HEK293 (cell line): ENCODE data around the gene C6orf47.

Experiments
- GFI1B ChIP-seq: fragments of 450-650 bp; formaldehyde crosslinking; IDR thresholded peaks from 2 replicates; pipeline ENCODE4 v1.5.1; 2016; ENCODE audit warnings: missing biosample characterization, missing genetic modification characterization
- HOXA7 ChIP-seq: sonication (generic); formaldehyde crosslinking; IDR thresholded peaks from 2 replicates; pipeline ENCODE4 v1.8.1; 2022; ENCODE audit warnings: missing genetic modification reagents, borderline replicate concordance
- KLF8 ChIP-seq: fragments of 450-650 bp; formaldehyde crosslinking; IDR thresholded peaks from 2 replicates; pipeline ENCODE4 v1.5.1; 2016; ENCODE audit warnings: missing biosample characterization, missing genetic modification characterization
- REPIN1 ChIP-seq: fragments of 450-650 bp; formaldehyde crosslinking; IDR thresholded peaks from 2 replicates; pipeline ENCODE4 v1.5.1; 2017; ENCODE audit warnings: missing biosample characterization, missing genetic modification characterization, low read depth
- SCRT1 ChIP-seq: fragments of 450-650 bp; formaldehyde crosslinking; IDR thresholded peaks from 2 replicates; pipeline ENCODE4 v1.5.1; 2016; ENCODE audit warnings: missing biosample characterization, missing genetic modification characterization, borderline replicate concordance
- SCRT2 ChIP-seq: fragments of 450-650 bp; formaldehyde crosslinking; IDR thresholded peaks from 2 replicates; pipeline ENCODE4 v1.5.1; 2016; ENCODE audit warnings: missing biosample characterization, missing genetic modification characterization
- WT1 ChIP-seq: fragments of 450-650 bp; formaldehyde crosslinking; IDR thresholded peaks from 2 replicates; pipeline ENCODE4 v1.5.1; 2016; ENCODE audit warnings: missing biosample characterization, missing genetic modification characterization
- ZBTB21 ChIP-seq: fragments of 450-650 bp; formaldehyde crosslinking; IDR thresholded peaks from 2 replicates; pipeline ENCODE4 v1.5.1; 2017; ENCODE audit warnings: missing biosample characterization, missing genetic modification characterization
- ZBTB48 ChIP-seq: fragments of 450-650 bp; formaldehyde crosslinking; IDR thresholded peaks from 2 replicates; pipeline ENCODE4 v1.5.1; 2016; ENCODE audit warnings: missing biosample characterization, missing genetic modification characterization
- ZIC2 ChIP-seq: fragments of 450-650 bp; formaldehyde crosslinking; IDR thresholded peaks from 2 replicates; pipeline ENCODE4 v1.5.1; 2016; ENCODE audit warnings: missing biosample characterization, missing genetic modification characterization
- ZNF10 ChIP-seq: fragments of 450-650 bp; formaldehyde crosslinking; IDR thresholded peaks from 2 replicates; pipeline ENCODE4 v1.5.1; 2017; ENCODE audit warnings: missing biosample characterization, missing genetic modification characterization
- ZNF121 ChIP-seq: fragments of 450-650 bp; formaldehyde crosslinking; IDR thresholded peaks from 2 replicates; pipeline ENCODE4 v1.5.1; 2016; ENCODE audit warnings: missing biosample characterization, missing genetic modification characterization
- ZNF175 ChIP-seq: fragments of 450-650 bp; formaldehyde crosslinking; IDR thresholded peaks from 2 replicates; pipeline ENCODE4 v1.5.1; 2016; ENCODE audit warnings: missing biosample characterization, missing genetic modification characterization
- ZNF184 ChIP-seq: fragments of 450-650 bp; IDR thresholded peaks from 2 replicates; pipeline ENCODE4 v1.5.1; 2018; ENCODE audit warnings: missing biosample characterization, mild to moderate bottlenecking, missing genetic modification characterization
- ZNF19 ChIP-seq: fragments of 450-650 bp; formaldehyde crosslinking; IDR thresholded peaks from 2 replicates; pipeline ENCODE4; 2016; ENCODE audit warnings: missing biosample characterization, missing genetic modification characterization, low read depth
- ZNF2 ChIP-seq: fragments of 450-650 bp; formaldehyde crosslinking; IDR thresholded peaks from 2 replicates; pipeline ENCODE4 v1.5.1; 2016; ENCODE audit warnings: missing biosample characterization, missing genetic modification characterization
- ZNF221 ChIP-seq: fragments of 450-650 bp; formaldehyde crosslinking; IDR thresholded peaks from 2 replicates; pipeline ENCODE4 v1.5.1; 2017; ENCODE audit warnings: missing biosample characterization, missing genetic modification characterization, borderline replicate concordance
- ZNF24 ChIP-seq: fragments of 450-650 bp; formaldehyde crosslinking; IDR thresholded peaks from 2 replicates; pipeline ENCODE4 v1.5.1; 2016; ENCODE audit warnings: missing biosample characterization, missing genetic modification characterization
- ZNF324 ChIP-seq: fragments of 450-650 bp; formaldehyde crosslinking; IDR thresholded peaks from 2 replicates; pipeline ENCODE4 v1.5.1; 2016; ENCODE audit warnings: missing biosample characterization, missing genetic modification characterization
- ZNF416 ChIP-seq: fragments of 450-650 bp; formaldehyde crosslinking; IDR thresholded peaks from 2 replicates; pipeline ENCODE4 v1.5.1; 2016; ENCODE audit warnings: missing biosample characterization, missing genetic modification characterization
- ZNF521 ChIP-seq: fragments of 450-650 bp; formaldehyde crosslinking; IDR thresholded peaks from 2 replicates; pipeline ENCODE4 v1.5.1; 2017; ENCODE audit warnings: missing biosample characterization, mild to moderate bottlenecking, missing genetic modification characterization
- ZNF529 ChIP-seq: fragments of 450-650 bp; formaldehyde crosslinking; IDR thresholded peaks from 2 replicates; pipeline ENCODE4 v1.5.1; 2017; ENCODE audit warnings: missing genetic modification characterization, missing biosample characterization; ENCODE audit not compliant: insufficient replicate concordance
- ZNF530 ChIP-seq: fragments of 450-650 bp; formaldehyde crosslinking; IDR thresholded peaks from 2 replicates; pipeline ENCODE4 v1.5.1; 2016; ENCODE audit warnings: low read depth, missing biosample characterization, missing genetic modification characterization
- ZNF549 ChIP-seq: fragments of 450-650 bp; IDR thresholded peaks from 2 replicates; pipeline ENCODE4 v1.5.1; 2018; ENCODE audit warnings: missing biosample characterization, missing genetic modification characterization, mild to moderate bottlenecking, inconsistent platforms, moderate library complexity
- ZNF585B ChIP-seq: fragments of 450-650 bp; formaldehyde crosslinking; IDR thresholded peaks from 2 replicates; pipeline ENCODE4 v1.5.1; 2016; ENCODE audit warnings: missing biosample characterization, missing genetic modification characterization
- ZNF600 ChIP-seq: fragments of 450-650 bp; formaldehyde crosslinking; IDR thresholded peaks from 2 replicates; pipeline ENCODE4 v1.5.1; 2016; ENCODE audit warnings: missing biosample characterization, missing genetic modification characterization
- ZNF610 ChIP-seq: fragments of 450-650 bp; formaldehyde crosslinking; IDR thresholded peaks from 2 replicates; pipeline ENCODE4 v1.5.1; 2016; ENCODE audit warnings: missing biosample characterization, missing genetic modification characterization, borderline replicate concordance
- ZNF664 ChIP-seq: fragments of 450-650 bp; formaldehyde crosslinking; IDR thresholded peaks from 2 replicates; pipeline ENCODE4 v1.5.1; 2016; ENCODE audit warnings: missing biosample characterization, missing genetic modification characterization
- ZNF777 ChIP-seq: fragments of 450-650 bp; formaldehyde crosslinking; IDR thresholded peaks from 2 replicates; pipeline ENCODE4 v1.5.1; 2017; ENCODE audit warnings: missing biosample characterization, missing genetic modification characterization, borderline replicate concordance
- TF ChIP-seq, protein P1 (sequence below): IDR thresholded peaks from 2 replicates; pipeline ENCODE4 v1.6.1; 2011; ENCODE audit warnings: mild to moderate bottlenecking, low read depth, low read length, borderline replicate concordance
- TF ChIP-seq, protein P2 (sequence below): fragments of 450-650 bp; formaldehyde crosslinking; IDR thresholded peaks from 2 replicates; pipeline ENCODE4 v1.5.1; 2016; ENCODE audit warnings: missing biosample characterization, missing genetic modification characterization
- TF ChIP-seq, protein P3 (sequence below): fragments of 450-650 bp; formaldehyde crosslinking; IDR thresholded peaks from 2 replicates; pipeline ENCODE4 v1.5.1; 2017; ENCODE audit warnings: missing biosample characterization, missing genetic modification characterization
- TF ChIP-seq, protein P4 (sequence below): fragments of 450-650 bp; formaldehyde crosslinking; IDR thresholded peaks from 2 replicates; pipeline ENCODE4 v1.5.1; 2016; ENCODE audit warnings: missing biosample characterization, missing genetic modification characterization, low read depth
- TF ChIP-seq, protein P5 (sequence below): fragments of 450-650 bp; formaldehyde crosslinking; IDR thresholded peaks from 2 replicates; pipeline ENCODE4 v1.5.1; 2016; ENCODE audit warnings: missing biosample characterization, missing genetic modification characterization
- TF ChIP-seq, protein P6 (sequence below): fragments of 450-650 bp; formaldehyde crosslinking; IDR thresholded peaks from 2 replicates; pipeline ENCODE4 v1.5.1; 2016; ENCODE audit warnings: missing biosample characterization, missing genetic modification characterization

C6orf47 gene

DNA sequence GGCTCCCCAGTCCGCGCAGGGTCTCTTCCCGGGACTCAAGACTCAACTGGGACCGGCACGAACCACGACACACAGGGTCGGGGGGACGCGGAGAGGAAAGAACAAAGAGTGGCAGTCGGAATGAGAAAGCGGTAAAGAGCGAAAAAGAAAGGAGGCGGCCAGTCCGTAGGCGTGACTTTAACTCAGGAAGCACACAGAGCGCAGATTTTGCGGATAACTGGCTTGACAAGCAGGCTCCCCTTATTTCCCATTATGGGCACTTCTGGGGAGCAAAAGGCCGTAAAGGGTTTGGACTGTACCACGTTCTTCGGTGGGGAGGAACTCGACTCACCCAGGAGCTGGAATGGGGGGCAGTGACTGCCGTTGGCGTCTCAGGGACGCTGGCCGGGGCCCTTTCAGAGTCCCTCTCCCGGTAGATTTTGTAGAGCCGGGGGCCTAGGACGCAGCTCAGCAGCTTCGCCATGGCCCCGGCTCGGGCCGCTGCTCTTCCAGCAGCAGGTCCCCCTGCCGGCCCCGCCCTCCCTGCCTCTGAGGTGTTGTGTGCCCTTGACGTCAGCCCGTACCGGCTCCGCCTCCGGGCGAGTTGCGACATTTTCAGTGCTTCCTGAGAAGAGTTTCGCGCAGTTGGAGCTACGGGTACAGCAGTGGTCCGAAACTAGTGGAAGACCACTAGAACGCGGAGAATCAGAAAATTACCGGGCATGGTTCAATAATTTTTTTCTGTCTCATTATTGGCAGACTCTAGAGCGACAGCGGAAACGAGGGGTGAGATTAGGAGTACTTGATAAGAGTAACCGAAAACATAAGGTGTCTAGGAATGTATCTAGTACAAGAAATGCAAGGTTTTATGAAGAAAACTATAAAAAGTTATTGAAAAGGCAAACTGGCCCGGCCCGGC is 42.5 kb upstream of the C6orf47 start, which contains the start of gene ABHD16A (continued):
- TF ChIP-seq ZNF184 (tag by site-specific recombination) (no peak), SCRT2 (tag by site-specific recombination) (peak; percentile 85), ZBTB48 (peak; percentile 50; the same call in 1 of the 2 replicates), ZBTB21 (tag by site-specific recombination) (peak; percentile 95), ZNF549 (tag by site-specific recombination) (no peak), HOXA7 (CRISPR knock-in tag) (no peak), ZNF777 (tag by site-specific recombination) (no peak), ZNF529 (no peak), GFI1B (no peak), REPIN1 (tag by site-specific recombination) (no peak), ZNF24 (tag by site-specific recombination) (peak; percentile 55; the same call in 1 of the 2 replicates), ZNF10 (0 out of 2 replicates have a peak, but pooled peaks have one; percentile 9), KLF8 (tag by site-specific recombination) (peak; percentile 76; the same call in 1 of the 2 replicates), ZNF521 (tag by site-specific recombination) (no peak), ZNF610 (tag by site-specific recombination) (no peak), ZNF121 (no peak), ZNF600 (tag by site-specific recombination) (peak; percentile 25; the same call in 1 of the 2 replicates), ZNF221 (no peak), ZNF664 (no peak), ZNF324 (tag by site-specific recombination) (peak; percentile 57; the same call in 1 of the 2 replicates), ZNF2 (tag by site-specific recombination) (no peak; the same call in 1 of the 2 replicates), ZNF19 (no peak), ZNF175 (tag by site-specific recombination) (no peak), ZNF585B (no peak), SCRT1 (tag by site-specific recombination) (no peak), ZNF530 (no peak), ZNF416 (no peak), ZIC2 (no peak), WT1 (peak; percentile 43; the same call in 1 of the 2 replicates)
- TF ChIP-seq, protein P1, sequence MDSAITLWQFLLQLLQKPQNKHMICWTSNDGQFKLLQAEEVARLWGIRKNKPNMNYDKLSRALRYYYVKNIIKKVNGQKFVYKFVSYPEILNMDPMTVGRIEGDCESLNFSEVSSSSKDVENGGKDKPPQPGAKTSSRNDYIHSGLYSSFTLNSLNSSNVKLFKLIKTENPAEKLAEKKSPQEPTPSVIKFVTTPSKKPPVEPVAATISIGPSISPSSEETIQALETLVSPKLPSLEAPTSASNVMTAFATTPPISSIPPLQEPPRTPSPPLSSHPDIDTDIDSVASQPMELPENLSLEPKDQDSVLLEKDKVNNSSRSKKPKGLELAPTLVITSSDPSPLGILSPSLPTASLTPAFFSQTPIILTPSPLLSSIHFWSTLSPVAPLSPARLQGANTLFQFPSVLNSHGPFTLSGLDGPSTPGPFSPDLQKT = no peak
- TF ChIP-seq, protein P2, sequence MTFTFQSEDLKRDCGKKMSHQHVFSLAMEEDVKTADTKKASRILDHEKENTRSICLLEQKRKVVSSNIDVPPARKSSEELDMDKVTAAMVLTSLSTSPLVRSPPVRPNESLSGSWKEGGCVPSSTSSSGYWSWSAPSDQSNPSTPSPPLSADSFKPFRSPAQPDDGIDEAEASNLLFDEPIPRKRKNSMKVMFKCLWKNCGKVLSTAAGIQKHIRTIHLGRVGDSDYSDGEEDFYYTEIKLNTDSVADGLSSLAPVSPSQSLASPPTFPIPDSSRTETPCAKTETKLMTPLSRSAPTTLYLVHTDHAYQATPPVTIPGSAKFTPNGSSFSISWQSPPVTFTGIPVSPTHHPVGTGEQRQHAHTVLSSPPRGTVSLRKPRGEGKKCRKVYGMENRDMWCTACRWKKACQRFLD (tag by site-specific recombination) = no peak
- TF ChIP-seq, protein P3, sequence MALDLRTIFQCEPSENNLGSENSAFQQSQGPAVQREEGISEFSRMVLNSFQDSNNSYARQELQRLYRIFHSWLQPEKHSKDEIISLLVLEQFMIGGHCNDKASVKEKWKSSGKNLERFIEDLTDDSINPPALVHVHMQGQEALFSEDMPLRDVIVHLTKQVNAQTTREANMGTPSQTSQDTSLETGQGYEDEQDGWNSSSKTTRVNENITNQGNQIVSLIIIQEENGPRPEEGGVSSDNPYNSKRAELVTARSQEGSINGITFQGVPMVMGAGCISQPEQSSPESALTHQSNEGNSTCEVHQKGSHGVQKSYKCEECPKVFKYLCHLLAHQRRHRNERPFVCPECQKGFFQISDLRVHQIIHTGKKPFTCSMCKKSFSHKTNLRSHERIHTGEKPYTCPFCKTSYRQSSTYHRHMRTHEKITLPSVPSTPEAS = no peak
- TF ChIP-seq, protein P4, sequence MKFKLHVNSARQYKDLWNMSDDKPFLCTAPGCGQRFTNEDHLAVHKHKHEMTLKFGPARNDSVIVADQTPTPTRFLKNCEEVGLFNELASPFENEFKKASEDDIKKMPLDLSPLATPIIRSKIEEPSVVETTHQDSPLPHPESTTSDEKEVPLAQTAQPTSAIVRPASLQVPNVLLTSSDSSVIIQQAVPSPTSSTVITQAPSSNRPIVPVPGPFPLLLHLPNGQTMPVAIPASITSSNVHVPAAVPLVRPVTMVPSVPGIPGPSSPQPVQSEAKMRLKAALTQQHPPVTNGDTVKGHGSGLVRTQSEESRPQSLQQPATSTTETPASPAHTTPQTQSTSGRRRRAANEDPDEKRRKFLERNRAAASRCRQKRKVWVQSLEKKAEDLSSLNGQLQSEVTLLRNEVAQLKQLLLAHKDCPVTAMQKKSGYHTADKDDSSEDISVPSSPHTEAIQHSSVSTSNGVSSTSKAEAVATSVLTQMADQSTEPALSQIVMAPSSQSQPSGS = peak; percentile 83
- TF ChIP-seq, protein P5, sequence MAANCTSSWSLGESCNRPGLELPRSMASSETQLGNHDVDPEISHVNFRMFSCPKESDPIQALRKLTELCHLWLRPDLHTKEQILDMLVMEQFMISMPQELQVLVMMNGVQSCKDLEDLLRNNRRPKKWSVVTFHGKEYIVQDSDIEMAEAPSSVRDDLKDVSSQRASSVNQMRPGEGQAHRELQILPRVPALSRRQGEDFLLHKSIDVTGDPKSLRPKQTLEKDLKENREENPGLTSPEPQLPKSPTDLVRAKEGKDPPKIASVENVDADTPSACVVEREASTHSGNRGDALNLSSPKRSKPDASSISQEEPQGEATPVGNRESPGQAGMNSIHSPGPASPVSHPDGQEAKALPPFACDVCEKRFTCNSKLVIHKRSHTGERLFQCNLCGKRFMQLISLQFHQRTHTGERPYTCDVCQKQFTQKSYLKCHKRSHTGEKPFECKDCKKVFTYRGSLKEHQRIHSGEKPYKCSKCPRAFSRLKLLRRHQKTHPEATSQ = peak; percentile 67; the same call in 1 of the 2 replicates
- TF ChIP-seq, protein P6, sequence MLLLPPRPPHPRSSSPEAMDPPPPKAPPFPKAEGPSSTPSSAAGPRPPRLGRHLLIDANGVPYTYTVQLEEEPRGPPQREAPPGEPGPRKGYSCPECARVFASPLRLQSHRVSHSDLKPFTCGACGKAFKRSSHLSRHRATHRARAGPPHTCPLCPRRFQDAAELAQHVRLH (tag by site-specific recombination) = peak; percentile 9; the same call in 1 of the 2 replicates
